Measurements from ENCODE around the gene RBM27. TPM values are rescaled to one million over a fixed set of nuclear protein-coding genes. Genes with fewer than 3 reads are reported as not detected.

RBM27 gene
- total RNA-seq, 1 donor from 2014 or later, result 16.7 TPM

- DNase-seq (no peak), ATAC-seq (no peak)
- intact Hi-C loops (cut with micrococcal nuclease), result no loop called here
Observed at GRCh38 chr5:146249801-146250200, 46.4 kb downstream of the RBM27 start.

Other genes starting within 250 kb of the RBM27 start
- gene PLAC8L1, start 98.0 kb upstream of the RBM27 start, total RNA-seq, result 0.45 TPM
- gene LARS1, start 21.0 kb upstream of the RBM27 start, total RNA-seq, result 99.1 TPM
- not detected for gene POU4F3, start 135.2 kb downstream of the RBM27 start, total RNA-seq
- gene TCERG1, start 243.7 kb downstream of the RBM27 start, total RNA-seq, result 15.5 TPM

All from left ventricle myocardium superior (tissue), 1 donor.